Gastrocnemius medialis (tissue), 4 donors: ENCODE data around the gene ARL2BP. TPM values are rescaled to one million over a fixed set of nuclear protein-coding genes. Genes with fewer than 3 reads are reported as not detected.

ENCODE experiments used
- ATAC-seq, 2 donors: fragments of 150-250 bp; one replicate each; pipeline ENCODE4 v1.9.1; 2016
- DNase-seq, 2 donors: peaks; one replicate each; pipeline ENCODE4 v3.0.0-alpha.2; 2019
- H3K27ac ChIP-seq, 4 donors: fragments of 200-600 bp; sonication (generic); 1 replicate in 1 of 4; 2 replicates in 3 of 4; pipeline ENCODE4 v1.5.1; 2016 to 2018; ENCODE audit warnings: mild to moderate bottlenecking in 2 of 4, moderate library complexity in 1 of 4
- H3K27me3 ChIP-seq, 3 donors: fragments of 200-600 bp; sonication (generic) in 2 of 3; 1 replicate in 1 of 3; 2 replicates in 2 of 3; pipeline versions ENCODE4 v1.5.1 to v1.6.0; 2016 to 2019; ENCODE audit warnings: mild to moderate bottlenecking in 1 of 3, moderate library complexity in 1 of 3
- H3K36me3 ChIP-seq, 2 donors: fragments of 200-600 bp; sonication (generic) in 1 of 2; one replicate each; pipeline ENCODE4 v1.5.1; 2017 to 2018
- H3K4me1 ChIP-seq, 2 donors: fragments of 200-600 bp; sonication (generic) in 1 of 2; one replicate each; pipeline ENCODE4 v1.5.1; 2016 to 2017; ENCODE audit warnings: mild to moderate bottlenecking in 2 of 2
- H3K4me3 ChIP-seq, 4 donors: fragments of 200-600 bp; sonication (generic) in 3 of 4; 1 replicate in 1 of 4; 2 replicates in 3 of 4; pipeline ENCODE4 v1.5.1; 2016 to 2019; ENCODE audit warnings: mild to moderate bottlenecking in 2 of 4
- H3K9me3 ChIP-seq, 3 donors: fragments of 200-600 bp; sonication (generic) in 2 of 3; 1 replicate in 1 of 3; 2 replicates in 2 of 3; pipeline ENCODE4 v1.5.1; 2016 to 2019
- POLR2A ChIP-seq, 2 donors: fragments of 450-650 bp; IDR thresholded peaks; one replicate each; pipeline ENCODE4 v1.6.1; 2017; ENCODE audit warnings: antibody characterized with exemption in 2 of 2, mild to moderate bottlenecking in 2 of 2, moderate library complexity in 2 of 2
- in situ Hi-C, 4 donors: fragments of 200-750 bp; cut with MboI; loops; one replicate each; pipeline versions ENCODE4 v1.15.0 to v1.8.0; 2017; ENCODE audit warnings: low sequenced_read_pairs in 4 of 4
- intact Hi-C: fragments of 100-400 bp; cut with DNase I; formaldehyde crosslinking; loops from one replicate; pipeline ENCODE4 v1.15.1; 2023; ENCODE audit warnings: low total_unique reads
- total RNA-seq, 4 donors: library from RNA; depleted of rRNA; stranded (reverse); fragments of >200 nt; gene quantifications; one replicate each; pipeline versions ENCODE4 v1.1.0 to v1.2.3, GENCODE V29; 2016
- TF ChIP-seq, protein P1 (sequence below), 5 experiments: fragments of 450-650 bp in 3 of 5; fragments of 200-600 bp in 2 of 5; sonication (generic) in 2 of 5; IDR thresholded peaks in 4 of 5; conservative IDR thresholded peaks in 1 of 5; 1 replicate in 4 of 5; 2 replicates in 1 of 5; pipeline ENCODE4 v1.5.1; 2016 to 2019; ENCODE audit warnings: antibody characterized with exemption in 5 of 5, mild to moderate bottlenecking in 3 of 5, moderate library complexity in 3 of 5

Gene ARL2BP
- total RNA-seq, 4 donors from 2014 or later = 25.5 to 52.6 (median 44.5) TPM

DNA sequence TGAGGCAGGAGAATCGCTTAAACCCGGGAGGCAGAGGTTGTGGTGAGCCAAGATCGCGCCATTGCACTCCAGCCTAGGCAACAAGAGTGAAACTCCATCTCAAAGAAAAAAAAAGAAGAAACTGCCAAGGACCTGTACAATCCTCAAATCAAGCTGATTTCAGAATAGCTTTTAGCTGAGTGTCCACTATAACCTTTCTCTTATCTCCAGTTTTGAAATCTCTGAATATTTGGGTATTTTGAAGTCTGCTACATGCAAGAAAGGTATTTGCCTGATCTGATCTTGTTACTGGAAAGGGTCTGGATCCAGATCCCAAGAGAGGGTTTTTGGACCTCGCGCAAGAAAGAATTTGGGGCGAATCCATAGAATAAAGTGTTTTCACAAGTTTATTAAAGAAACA lies 19.1 kb upstream of the ARL2BP start:
- intact Hi-C loops (no loop called here), in situ Hi-C loops (no loop called here)
- Histone ChIP-seq H3K36me3 (peaks cover 3 to 96% of the 10 kb centered on the region in 2 donors), H3K27me3 (no peaks in the 10 kb centered on the region), H3K4me1 (no peaks in the 10 kb centered on the region), H3K9me3 (no peaks in the 10 kb centered on the region), H3K27ac (no peak overlapping the region), H3K4me3 (no peak overlapping the region)
- DNase-seq = no peak
- no peak for ATAC-seq
- TF ChIP-seq POLR2A (IDR thresholded peaks at IDR 0.05) = no peak
- TF ChIP-seq, protein P1, sequence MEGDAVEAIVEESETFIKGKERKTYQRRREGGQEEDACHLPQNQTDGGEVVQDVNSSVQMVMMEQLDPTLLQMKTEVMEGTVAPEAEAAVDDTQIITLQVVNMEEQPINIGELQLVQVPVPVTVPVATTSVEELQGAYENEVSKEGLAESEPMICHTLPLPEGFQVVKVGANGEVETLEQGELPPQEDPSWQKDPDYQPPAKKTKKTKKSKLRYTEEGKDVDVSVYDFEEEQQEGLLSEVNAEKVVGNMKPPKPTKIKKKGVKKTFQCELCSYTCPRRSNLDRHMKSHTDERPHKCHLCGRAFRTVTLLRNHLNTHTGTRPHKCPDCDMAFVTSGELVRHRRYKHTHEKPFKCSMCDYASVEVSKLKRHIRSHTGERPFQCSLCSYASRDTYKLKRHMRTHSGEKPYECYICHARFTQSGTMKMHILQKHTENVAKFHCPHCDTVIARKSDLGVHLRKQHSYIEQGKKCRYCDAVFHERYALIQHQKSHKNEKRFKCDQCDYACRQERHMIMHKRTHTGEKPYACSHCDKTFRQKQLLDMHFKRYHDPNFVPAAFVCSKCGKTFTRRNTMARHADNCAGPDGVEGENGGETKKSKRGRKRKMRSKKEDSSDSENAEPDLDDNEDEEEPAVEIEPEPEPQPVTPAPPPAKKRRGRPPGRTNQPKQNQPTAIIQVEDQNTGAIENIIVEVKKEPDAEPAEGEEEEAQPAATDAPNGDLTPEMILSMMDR (IDR thresholded peaks at IDR 0.05 in 4 of 5, conservative IDR thresholded peaks at IDR 0.05 in 1 of 5) = no peak

DNA sequence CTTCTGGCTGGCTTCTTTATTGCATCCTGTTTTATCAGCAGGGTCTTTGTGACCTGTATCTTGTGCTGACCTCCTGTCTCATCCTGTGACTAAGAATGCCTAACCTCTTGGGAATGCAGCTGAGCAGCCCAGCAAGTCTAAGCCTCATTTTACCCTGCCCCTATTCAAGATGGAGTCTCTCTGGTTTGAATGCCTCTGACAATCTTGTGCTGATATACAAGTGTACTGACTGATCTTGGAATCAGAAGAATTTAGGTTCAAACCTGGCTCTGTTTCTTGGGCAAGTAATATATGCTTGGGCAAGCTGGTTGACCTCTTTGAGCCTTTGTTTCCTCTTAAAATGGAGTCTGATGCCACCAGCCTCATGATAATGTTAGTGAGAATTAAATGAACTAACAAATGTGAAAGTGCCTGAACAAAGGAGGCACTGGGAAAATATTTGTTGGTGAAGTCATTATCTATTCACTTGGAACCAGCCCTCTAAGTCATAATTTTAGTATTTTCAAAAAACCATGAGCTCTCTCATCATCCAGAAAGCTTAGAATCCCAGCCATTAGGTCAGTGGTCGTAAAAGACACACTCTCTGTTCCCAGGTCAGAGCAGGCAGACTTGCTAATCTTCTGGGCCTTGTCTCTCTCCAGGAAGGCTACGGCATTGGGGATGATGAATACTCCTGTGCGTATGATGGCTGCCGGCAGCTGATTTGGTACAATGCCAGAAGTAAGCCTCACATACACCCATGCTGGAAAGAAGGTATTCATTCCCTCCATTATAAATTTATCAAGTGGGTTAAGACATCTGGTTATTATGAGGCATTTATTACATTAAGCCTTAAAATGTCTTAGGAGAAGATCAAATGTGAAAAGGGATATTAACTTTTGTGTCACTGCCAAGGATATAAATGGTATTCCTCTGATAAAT lies 18.1 kb upstream of the ARL2BP start:
- no peaks in the 10 kb centered on the region for H3K27me3 ChIP-seq
- no peak overlapping the region for H3K4me3 ChIP-seq
- TF ChIP-seq POLR2A (IDR thresholded peaks at IDR 0.05) = no peak
- TF ChIP-seq, protein P1 (IDR thresholded peaks at IDR 0.05 in 4 of 5, conservative IDR thresholded peaks at IDR 0.05 in 1 of 5) = no peak
- no peak for DNase-seq
- H3K27ac ChIP-seq = no peak overlapping the region
- intact Hi-C loops = no loop called here
- H3K36me3 ChIP-seq = peaks cover 3 to 96% of the 10 kb centered on the region in 2 donors
- no peaks in the 10 kb centered on the region for H3K9me3 ChIP-seq
- H3K4me1 ChIP-seq = no peaks in the 10 kb centered on the region
- no peak for ATAC-seq
- in situ Hi-C loops = no loop called here

DNA sequence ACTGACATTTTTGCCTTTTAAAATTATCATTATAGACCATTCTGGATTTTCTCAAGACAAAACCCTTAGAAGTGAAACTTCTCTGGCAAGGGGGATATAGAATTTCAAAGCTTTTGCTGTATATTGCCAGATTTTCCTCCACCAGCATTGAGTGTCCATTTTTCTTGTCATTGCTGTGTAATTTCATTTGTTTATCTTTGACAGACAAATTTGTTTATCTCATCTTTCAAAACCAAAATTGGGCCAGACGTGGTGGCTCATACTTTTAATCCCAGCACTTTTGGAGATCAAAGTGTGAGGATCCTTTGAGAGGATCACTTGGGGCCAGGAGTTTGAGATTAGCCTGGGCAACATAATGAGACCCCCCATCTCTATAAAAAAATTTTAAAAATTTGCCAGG lies 16.0 kb upstream of the ARL2BP start:
- H3K9me3 ChIP-seq = no peaks in the 10 kb centered on the region
- H3K36me3 ChIP-seq = peaks cover 0 to 94% of the 10 kb centered on the region in 2 donors
- TF ChIP-seq, protein P1 (IDR thresholded peaks at IDR 0.05 in 4 of 5, conservative IDR thresholded peaks at IDR 0.05 in 1 of 5) = no peak
- no peak for TF ChIP-seq POLR2A (IDR thresholded peaks at IDR 0.05)
- intact Hi-C loops (no loop called here), in situ Hi-C loops (no loop called here)
- DNase-seq (no peak), ATAC-seq (no peak)
- no peaks in the 10 kb centered on the region for H3K4me1 ChIP-seq
- no peaks in the 10 kb centered on the region for H3K27me3 ChIP-seq
- no peak overlapping the region for H3K4me3 ChIP-seq
- H3K27ac ChIP-seq = no peak overlapping the region

DNA sequence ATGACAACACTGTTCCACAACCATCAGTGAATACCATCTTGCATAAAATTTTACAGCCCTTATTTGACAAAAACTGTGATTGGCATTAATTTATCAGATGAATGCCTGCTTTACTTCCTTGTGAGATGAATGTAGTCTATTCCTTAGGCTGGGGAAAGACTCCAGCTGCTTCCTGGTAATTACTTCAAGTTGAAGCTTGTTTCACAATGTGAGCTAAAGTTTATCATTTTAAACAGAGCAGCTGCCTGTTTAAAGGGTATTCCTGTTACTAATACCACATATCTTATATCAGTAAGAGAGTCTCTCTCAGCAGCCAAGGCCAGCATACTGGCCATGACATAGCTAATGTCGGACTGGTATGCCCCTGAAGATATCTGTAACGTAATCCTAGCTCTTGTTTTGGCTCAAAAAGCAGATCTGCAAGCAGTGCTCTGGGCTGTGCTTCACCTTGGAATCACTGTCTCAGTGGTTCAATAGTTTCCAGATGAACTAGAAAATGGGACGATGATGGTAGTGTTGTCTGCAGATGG lies 13.2 kb upstream of the ARL2BP start:
- Histone ChIP-seq H3K4me1 (no peaks in the 10 kb centered on the region), H3K27ac (no peak overlapping the region), H3K9me3 (no peaks in the 10 kb centered on the region), H3K36me3 (peaks cover 0 to 89% of the 10 kb centered on the region in 2 donors), H3K4me3 (no peak overlapping the region), H3K27me3 (no peaks in the 10 kb centered on the region)
- in situ Hi-C loops (no loop called here), intact Hi-C loops (no loop called here)
- ATAC-seq (no peak), DNase-seq (no peak)
- no peak for TF ChIP-seq POLR2A (IDR thresholded peaks at IDR 0.05)
- TF ChIP-seq, protein P1 (IDR thresholded peaks at IDR 0.05 in 4 of 5, conservative IDR thresholded peaks at IDR 0.05 in 1 of 5) = no peak
